T-helper 22 cell (primary cell): ENCODE data around the gene SRP14.
"Not testable (repeated sequence)": the region's sequence is repeated elsewhere in the genome, so short reads cannot be mapped to it uniquely, and the experiment has no call there.

ENCODE experiments used
- DNase-seq: peaks from one replicate; pipeline ENCODE4 v3.0.0-alpha.2; 2020; ENCODE audit warnings: low read depth

The SRP14 gene

DNA sequence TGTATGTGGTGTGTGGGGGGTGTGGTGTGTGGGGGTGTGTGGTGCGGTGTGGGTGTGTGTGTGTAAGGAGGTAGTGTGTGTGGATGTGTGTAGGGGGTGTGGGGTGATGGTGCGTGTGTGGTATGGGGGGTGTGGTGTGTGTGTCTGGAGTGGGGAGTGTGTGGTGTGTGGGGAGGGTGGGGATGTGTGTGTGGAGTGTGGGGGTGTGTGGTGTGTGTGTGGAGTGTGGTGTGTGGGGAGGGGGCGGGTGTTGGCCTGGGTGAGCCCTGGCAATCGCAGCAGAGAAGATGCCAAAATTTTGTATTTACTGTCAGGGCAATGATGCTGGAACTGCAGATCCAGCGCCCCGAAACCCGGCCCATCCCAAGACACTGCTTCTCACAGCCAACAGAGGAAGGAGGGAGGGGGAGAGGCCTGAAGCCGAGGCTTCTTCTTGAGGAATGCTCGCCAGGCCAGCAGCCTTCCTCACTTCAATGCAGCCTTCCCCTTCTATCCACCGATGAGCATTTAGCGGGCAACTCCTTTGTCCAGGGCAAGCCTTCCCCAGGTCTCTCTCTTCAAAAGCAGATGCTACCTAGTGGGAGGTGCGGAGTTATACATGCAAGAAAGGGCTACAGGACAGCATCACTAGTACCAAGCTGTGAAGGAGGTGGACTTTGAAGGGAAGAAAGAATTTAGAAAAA is 11.9 kb upstream of the SRP14 start:
- DNase-seq: no peak

DNA sequence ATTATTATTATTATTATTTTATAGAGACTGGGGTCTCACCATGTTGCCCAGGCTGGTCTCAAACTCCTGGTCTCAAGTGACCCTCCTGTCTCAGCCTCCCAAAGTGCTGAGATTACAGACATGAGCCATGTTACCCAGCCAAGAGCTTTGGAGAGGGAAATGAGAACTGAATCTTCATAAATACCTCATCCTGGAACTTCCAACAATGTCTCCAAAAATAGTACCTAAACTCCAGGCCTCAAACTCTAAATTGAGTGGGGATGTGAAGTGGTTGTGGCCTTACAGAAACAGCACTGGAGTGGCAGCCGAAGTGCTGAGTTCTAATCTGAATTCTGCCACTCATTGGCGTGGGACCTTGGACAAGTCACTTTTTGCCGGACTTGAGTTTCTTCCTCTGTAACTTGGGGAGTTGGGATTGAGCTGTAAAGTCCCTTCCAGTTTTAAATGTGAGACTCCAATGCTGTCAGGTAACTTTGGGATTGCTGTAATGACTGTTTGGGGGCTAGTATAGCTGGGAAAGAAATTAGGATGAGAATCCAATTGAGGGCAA is 10.0 kb upstream of the SRP14 start:
- no peak for DNase-seq

DNA sequence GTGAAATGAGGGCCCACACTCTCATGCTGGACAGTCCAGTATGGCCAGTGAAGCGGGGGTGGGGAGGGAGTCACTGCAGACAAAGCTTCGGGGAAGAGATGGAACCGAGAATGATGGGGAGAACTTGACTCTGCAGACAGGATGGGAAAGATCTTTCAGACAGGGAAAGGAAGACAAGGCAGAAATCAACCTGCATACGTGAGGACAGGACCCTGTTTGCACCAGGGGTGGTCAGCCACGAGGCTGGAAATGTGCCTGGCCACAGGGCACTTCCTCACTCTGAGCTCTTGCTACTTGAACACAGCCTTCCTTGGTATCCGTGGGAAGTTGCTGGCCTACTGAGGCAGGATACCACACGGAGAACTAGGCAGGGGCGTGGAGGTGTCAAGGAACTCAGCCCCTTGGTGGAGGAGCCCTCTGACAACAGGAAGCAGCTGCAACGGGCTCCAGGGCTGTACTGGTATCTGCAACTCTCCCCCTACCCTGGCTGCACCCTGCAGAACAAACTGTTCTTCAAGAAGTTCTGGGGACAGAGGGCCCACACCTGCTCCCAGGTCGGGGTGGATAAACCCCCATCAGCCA is 9.3 kb upstream of the SRP14 start:
- no peak for DNase-seq

DNA sequence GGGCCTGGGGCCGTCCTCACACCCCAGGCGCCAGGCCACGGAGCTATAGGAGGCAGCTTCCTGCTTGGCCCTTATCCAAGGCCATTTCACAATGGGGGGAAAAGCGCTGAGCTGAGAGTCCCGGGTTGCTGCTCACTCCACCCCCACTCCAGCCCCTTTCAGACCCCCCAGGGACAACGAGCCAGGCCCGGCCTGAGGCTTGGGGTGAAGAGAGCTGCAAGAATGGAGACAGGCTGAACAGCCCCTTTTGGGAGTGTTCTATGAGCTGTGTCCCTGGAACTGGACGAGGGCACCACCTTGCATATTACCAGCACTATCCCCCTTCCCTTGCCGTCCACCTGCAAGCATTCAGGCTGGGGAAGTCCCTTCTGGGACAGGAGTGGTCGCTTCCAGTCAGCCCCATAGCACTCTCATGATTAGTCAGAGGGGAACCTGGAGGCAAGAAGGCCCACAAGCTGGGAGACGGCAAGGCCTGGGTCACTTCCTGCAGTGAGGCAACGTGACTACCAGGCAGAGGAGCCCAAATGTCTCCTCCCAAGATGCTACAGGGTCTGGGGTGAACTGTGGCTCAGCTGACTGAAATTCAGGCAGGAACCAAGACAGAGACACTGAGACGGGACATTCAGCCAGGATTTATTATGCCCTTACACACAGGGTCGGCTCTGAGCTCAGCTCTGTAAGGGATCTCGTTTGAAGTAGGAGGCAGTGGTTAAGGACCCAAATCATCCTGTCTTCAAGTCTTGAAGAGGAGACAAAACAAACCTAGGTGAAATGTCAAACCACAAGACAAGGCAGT is 8.6 kb upstream of the SRP14 start:
- DNase-seq: peak; percentile 38

DNA sequence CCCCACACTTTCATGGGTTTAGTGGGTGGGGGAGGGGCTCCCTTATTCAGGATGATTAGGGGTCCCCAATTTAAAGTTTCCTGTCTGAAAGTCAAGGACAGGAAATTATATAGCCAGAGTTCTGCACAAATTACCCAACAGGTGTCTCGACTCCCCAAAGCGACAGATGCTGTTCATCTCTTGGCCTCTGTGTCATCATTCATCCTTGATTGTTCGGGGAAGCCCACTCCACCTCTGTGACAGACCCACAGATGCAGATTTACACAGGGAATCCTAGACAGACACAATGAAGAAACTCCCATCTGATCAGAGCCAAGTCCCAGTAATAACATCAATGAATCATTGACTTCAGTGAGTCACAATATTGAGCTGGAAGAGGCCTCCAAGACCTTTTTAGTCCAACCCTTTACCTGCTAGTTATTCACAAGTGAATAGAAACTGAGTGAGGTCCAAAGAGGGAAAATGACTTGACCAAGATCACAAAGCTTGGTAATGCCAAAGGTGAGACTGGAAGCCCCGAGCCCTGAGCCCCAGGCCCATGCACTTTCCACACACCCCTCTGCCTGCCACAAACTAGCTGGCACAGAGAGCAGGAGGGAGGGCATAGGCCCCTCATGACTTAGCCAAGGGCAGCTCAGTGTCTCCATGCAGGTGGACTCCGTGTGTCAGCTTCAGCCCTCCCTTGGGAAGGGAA is 7.9 kb upstream of the SRP14 start:
- no peak for DNase-seq

DNA sequence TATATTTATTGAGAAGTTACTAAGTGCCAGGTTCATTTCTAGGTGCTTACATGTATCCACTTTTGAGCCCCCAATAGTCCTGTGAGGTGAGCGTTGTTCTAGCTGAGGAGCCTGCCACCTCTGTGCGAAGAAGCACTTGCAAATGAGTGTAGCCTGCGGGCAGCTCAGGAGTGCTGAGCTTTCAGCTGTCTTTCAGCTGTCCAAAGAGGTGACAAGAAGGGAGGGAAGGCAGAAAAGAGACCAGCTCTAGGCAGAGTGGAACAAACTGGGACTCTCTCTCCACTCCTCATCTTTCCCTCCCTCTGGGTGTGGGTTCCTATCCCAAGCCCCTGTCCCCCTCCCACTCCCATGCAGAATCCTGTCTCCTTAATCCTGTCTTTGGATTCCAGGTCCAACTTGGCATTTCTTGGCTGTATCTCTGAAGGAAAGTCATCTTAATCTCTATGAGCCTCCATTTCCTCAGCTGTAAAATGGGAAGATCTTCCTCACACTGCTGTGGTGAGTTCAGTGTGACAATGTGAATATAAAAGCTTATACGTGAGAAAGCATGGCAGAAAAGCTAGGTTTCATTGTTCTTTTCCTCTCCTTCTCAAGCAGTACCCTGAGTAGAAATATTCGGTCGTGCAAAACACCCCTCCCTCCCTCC is 6.7 kb upstream of the SRP14 start:
- no peak for DNase-seq

DNA sequence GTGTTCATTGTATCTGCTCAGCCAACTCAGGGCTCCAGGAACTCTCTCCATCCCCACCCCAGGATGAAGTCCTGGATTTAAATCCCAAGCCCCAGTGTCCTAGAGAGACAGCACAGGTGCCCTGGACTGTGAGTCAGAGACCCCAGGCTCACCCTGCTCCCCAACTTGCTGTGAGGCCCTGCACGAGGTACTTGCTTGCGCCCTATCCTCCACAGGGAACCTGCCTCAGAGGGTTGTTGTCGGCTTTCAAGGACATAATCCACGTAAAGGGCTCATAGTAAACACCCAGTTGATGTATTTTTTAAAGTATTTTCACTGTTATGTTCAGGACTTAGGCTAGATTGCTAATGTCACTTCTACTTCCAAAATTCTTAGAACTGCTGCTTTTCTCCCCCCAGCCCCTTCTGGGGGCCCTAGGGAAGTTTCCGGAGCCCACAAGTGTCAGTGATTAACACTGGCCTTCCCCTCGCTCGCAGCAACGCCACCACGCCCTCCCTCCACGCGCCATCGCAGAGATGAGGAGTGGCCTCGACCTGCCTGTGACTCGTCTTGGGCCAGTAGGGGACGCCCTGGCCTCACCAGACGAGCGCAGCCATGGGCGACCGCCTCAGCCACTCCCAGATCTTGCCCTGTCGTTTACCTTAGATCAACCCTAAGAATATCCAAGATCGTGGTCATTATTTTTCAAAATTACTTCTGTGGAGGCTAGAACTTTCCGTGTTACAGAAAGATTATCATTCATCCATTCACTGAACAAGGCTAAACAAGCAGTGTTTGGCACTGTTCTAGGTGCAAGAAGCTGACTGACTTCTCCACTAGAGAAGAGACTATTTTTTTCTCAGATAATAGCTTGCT is 6.0 kb upstream of the SRP14 start:
- DNase-seq: peak; percentile 61

DNA sequence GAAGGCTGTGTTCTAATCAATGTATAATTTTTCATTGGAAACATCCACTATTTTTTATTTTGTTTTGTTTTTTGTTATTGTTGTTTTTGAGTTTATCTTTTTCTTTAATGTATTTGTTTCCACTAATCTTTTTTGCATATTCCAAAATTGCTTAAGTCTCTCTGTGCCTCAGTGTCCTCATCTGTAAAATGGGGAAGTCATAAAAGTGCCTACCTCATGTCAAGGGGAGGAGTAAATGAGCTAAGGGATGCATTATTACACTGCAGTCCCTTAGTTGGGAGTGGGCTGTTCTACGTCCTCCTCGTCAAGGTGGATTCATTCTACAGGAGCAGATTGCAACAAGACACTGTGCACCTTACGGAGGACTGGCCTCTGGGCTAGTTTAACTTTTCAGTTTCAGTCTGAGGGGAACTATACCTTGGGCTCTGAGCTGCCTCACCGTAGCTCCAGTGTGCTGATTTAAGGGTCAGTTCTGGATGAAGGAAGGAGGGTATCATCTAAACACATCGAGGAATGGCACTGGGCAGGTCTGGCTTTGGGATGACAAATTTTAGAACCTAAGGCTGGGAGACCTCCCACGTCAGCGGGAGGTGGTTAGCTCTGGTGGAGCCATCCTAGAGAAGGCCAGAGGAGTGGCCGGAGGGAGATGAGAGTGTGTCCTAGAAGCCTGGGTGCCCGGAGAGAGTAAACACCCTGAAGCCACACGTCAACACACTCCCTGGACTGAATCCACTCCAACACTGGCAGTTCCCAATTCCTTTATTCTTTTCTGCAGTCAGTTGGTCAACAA is 5.1 kb upstream of the SRP14 start:
- DNase-seq: no peak

DNA sequence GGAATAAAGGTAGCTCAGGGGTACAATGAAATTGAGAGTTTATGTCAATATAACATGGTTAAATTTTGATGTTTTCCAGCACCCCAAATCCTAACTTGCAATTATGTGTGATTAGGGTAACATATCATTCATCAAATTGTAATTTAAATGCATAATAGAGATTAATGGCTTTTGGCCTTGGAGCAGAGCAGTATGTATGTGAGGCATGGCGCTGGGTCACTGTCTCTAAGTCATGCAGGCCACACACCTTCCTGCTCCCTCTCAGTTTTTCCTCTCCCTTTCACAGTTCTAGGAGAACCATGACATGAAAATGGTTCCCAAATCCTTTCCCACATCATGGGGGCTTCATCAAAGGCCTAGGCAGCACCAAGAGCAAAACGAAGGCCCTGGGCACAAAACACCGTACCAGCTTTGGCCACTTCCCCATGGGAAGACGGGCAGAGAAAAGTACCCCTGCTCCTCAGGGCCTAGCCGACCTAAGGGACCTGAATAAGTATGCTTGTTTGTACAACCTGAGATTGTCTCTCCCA is 3.9 kb upstream of the SRP14 start:
- DNase-seq: no peak

DNA sequence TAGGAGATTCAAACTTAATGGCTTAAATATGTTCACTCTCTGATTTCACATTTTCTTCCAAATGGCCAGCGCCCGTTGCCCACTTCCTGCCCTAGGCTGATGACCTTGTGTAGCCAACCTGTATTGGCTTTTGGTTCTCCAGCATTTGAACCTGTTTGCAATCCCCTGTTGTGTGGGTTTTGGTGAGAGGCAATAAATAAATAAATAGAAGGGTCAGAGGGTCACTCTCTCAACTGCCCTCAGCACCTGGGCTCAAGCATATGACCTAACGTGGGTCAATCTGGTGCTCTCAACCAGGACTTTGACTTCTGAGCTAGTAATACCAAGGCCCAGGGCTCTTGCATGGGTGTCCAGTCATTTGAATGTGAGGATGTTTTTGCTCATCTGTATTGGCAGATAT is 1.8 kb upstream of the SRP14 start:
- DNase-seq: no peak

DNA sequence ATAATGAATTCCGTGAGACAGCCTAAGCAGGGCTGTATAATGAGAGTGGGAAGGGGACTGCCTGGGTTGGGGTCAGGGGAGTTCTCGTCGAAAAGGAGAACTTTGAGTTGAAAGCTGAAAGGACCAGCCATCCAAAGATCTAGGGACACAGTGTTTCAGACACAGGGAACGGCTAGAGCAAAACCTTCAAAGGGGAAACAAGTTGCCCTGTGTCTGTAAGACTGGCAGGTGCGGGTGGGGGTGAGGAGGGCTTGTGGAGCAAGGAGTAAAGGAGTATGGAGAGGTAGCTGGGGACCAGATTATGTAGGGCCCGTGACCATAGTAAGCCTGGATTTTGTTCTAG is 1.3 kb upstream of the SRP14 start:
- DNase-seq: no peak

DNA sequence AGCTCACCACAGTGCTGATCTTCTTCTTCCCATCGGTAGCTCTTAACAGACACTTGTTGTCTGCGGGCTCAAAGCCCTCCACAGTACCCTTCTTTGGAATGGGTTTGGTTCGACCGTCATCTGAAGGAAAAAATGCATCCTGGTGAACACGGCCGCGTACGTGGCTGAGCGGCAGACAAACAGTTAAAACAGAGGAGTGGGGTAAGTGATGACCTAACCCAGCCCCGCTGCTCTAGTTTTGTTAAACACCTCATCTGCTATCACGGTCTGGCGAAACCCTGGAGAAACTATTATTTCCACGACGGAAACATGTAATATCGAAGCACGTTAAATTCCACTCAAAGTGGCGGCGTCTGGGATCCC is 725 bp downstream of the SRP14 start:
- DNase-seq: no peak

DNA sequence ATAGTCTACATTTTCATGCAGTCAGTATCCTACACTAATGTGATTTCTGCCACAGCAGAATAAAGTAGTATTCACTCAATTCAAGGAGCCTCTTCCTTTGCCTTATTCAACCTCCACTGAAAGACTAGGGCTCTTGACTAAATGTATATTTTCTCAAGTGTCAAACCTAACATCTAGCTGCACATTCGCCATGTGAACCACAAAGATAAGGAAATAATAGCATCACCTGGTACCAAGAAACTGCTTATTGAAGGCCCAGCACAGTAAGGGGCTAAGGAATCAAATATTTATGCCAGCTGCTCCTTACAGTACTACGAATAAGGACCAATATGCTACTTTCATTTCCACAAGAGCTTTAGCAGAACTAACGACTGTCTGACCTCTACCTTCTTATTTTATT is 1.3 kb downstream of the SRP14 start:
- DNase-seq: no peak

DNA sequence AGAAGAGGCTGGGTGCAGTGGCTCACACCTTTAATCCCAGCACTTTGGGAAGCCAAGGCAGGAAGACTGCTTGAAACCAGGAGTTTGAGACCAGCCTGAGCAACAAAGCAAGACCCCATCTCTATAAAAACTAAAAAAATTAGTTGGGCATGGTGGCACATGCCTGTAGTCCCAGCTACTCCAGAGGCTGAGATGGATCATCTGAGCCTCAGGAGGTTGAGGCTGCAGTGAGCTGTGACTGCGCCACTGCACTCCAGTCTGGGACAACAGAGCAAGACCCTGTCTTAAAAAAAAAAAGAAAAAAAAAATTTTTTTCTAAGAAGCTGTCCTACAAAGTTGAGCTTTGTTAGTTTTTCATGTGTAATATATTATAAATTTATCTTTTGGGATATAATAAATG is 3.8 kb downstream of the SRP14 start:
- DNase-seq: not testable (repeated sequence)

DNA sequence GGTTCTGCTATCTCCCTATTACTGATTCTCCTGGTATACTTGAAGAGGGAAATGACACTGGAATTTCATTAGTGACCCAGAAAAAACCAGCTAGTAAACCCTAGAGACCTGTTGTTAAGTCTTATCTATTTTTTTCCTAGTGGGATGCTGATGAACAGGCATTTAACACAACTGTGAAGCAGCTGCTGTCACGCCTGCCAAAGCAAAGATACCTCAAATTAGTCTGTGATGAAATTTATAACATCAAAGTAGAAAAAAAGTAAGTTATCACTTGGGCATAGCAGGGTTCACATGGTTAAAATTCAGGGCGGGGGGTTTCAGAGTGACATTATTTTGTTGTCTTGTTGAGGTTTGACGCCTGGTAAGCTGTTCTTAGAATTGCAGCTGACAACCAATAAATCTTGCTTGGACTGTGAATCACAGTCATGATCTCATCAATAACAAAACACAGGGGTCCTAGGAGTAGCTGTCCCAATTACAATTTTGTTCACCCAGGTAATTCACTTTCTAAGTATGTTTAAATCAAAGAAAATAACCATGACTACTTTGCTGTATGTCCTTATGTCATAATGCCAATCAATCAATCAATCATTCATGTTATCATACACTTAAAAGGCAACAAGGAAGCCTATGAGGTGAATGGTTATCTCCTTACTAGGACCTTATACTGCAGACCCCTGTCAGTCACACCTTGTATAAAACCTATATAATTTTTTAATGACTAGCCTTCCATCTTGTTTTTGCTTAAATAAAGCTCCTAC is 4.6 kb downstream of the SRP14 start:
- no peak for DNase-seq

DNA sequence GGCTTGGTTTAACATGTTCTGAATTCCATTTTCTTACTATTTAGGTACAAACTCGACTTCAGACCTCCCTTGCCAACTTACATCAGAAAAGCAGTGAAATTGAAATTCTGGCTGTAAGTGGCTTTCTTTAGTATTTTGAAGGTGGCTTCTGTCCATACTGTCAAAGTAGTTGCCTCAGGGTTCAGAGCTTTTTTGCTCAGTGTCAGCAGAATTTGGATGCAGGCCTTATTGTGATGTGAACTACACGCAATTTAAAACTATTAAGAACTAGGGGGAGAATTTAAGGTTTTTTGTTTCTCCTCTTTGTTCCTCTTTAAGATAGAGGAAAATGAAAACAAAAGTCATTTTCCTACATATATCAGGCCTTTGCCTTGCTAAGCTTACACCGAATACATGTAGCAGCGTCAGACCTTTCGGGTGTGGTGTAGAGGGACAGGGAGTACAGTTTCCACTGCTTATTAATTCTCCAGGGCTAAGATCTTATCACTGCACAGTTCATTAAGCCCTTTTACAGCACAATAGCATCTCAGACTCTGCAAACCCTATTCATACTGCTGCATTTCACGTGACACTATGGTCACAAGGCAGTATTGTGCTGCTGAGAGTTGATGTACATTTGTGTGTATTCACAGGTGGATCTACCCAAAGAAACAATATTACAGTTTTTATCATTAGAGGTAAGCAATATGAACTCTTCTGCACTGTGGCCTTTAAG is 6.7 kb downstream of the SRP14 start:
- no peak for DNase-seq

DNA sequence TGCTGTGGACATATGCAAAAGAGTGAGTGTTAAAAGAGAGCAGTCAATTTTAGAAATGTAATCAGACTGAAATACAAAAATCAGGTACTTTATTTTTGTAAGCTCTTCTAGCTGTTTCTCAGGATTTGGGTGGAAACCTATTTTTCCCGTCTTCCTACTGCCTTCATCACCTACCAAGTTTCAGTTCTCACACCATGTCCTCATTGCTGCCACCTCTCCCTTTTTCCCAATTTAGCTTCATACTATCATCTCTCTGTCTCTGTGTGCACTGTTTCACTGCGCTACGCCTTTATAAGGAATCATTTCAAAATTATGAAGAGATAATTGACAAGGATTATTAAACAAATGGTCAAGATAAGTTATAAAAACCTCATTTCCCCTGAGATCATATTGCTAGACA is 7.7 kb downstream of the SRP14 start:
- no peak for DNase-seq

DNA sequence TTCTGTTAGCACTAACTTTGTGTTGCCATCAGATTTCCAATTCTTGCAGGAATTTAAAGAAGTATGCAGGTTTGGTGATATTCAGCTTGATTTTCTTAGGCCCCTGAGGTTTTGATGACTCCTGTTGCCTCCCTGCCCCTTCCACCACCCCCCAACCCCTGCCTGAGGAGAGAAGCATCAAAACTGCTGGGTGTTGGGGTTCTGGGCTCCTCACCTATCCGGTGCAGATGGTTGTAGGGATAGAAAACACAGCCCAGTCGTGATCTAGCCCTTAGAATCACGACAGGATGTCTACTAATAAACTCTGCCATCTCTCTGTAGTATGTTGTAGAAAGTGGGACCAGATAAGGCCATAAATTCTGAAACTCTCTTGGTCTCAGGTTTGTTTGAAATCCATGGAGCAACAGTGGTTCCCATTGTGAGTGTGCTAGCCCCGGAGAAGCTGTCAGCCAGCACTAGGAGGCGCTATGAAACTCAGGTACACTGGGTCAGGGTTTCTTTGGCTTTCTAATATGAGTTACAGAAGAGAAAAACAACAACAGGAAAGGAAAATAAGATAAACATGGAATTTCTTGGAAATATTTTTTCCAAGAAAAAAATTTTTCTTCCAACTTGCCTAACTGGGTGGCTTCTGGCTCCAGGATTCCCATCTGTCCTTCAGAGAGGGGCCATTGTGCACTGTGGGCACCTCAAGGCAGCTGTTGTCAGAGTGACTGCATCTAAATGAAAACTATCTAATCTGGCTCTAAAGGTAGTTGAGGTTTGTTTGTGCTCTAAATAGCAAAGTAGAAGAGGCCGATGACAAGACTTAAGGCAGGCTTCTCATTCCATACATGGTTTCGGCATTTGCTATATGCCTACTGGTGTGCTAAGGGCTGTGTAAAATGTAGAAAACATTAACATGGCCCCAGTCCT is 8.7 kb downstream of the SRP14 start:
- no peak for DNase-seq
